ENCODE measurements around the gene ATG16L2. TPM values are rescaled to one million over a fixed set of nuclear protein-coding genes. Genes with fewer than 3 reads are reported as not detected.

Gene ATG16L2
- total RNA-seq, 4 donors from 2014 or later: 22.1 to 45.1 (median 40.6) TPM

DNA sequence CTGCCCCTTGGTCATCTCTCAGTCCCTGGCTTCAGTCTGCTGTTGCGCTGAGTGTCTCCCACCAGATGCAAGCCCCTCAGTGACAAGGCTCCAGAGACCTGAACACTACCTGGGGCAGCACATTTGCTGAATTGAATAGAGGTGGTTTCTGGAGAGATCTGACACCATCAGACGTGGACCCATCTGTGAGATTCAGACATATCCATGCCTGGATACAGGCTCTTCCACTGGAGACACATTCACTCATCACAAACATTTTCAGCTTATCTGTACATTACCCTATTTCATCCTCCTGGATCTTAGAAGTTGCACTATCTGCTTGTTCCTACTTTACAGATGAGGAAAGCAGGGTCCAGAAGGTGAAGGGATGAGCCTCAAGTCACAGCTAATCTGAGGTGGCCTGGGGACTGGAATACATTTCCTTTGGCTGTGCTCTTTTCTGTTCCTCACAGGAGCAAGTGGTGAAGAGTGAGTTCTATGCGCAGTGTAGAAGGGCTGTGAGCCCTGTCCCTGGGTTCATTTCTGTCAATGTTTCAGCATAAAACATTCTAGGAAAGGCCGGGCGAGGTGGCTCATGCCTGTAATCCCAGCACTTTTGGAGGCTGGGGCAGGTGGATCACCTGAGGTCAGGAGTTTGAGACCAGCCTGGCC is 19.0 kb downstream of the ATG16L2 start:
- H3K4me3 ChIP-seq (replicated peaks in 1 of 3): no peak overlapping the region
- H3K4me1 ChIP-seq: peaks cover 5 to 36% of the 10 kb centered on the region in 2 donors
- no peak for DNase-seq
- intact Hi-C loops (cut with DNase I): loop anchor here (5.0 kb wide), 1 partner anchor 459 kb away; no protein-coding TSS in a partner anchor
- no peaks in the 10 kb centered on the region for H3K27me3 ChIP-seq
- no peaks in the 10 kb centered on the region for H3K9me3 ChIP-seq
- H3K36me3 ChIP-seq: peaks cover 0 to 5% of the 10 kb centered on the region in 2 donors
- no peak for TF ChIP-seq POLR2A (IDR thresholded peaks at IDR 0.05)
- no peak for TF ChIP-seq CTCF (IDR thresholded peaks at IDR 0.05)
- peak overlapping the region; percentile 9 to 60 (median 59) for H3K27ac ChIP-seq
- 93 to 98% methylated on average over 5 of the region's 5 CpGs for WGBS, 2 donors

DNA sequence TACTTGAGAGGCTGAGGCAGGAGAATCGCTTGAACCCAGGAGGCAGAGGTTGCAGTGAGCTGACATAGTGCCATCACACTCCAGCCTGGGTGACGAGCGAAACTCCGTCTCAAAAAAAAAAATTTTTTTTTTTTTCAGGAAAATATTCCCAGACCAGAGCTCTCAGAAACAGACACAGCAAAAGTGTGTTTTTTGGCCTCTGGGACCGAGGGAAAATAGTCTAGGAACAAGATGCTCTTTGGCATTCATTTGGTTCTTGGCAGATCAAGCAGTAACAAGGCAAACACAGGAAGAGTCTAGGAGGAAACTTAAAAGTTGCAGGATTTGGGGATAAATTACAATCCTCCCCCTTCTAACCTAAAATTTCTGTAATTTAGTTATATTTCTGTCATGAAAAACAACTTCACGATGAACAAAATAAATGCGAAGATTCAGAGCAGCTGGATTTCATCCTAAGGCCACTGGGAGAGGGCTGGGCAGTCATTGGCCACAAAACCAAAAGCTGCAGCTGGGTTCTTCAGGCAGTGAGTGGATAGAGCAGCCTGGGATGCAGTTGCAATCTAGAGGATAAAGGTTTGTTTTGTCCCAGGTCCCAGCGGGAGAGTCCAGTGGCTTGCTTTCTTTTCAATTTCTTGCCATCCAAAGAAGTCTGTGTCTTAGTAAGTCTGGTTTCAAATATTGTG is 19.7 kb downstream of the ATG16L2 start:
- Histone ChIP-seq H3K36me3 (peaks cover 0 to 5% of the 10 kb centered on the region in 2 donors), H3K4me3 (replicated peaks in 1 of 3) (no peak overlapping the region), H3K27ac (peak overlapping the region; percentile 9 to 60 (median 59)), H3K4me1 (peaks cover 5 to 36% of the 10 kb centered on the region in 2 donors), H3K27me3 (no peaks in the 10 kb centered on the region), H3K9me3 (no peaks in the 10 kb centered on the region)
- 57 to 64% methylated on average over 8 of the region's 8 CpGs for WGBS, 2 donors
- DNase-seq: no peak
- intact Hi-C loops (cut with DNase I): loop anchor here (5.0 kb wide), 1 partner anchor 458 kb away; no protein-coding TSS in a partner anchor
- TF ChIP-seq CTCF (IDR thresholded peaks at IDR 0.05) (no peak), POLR2A (IDR thresholded peaks at IDR 0.05) (no peak)

DNA sequence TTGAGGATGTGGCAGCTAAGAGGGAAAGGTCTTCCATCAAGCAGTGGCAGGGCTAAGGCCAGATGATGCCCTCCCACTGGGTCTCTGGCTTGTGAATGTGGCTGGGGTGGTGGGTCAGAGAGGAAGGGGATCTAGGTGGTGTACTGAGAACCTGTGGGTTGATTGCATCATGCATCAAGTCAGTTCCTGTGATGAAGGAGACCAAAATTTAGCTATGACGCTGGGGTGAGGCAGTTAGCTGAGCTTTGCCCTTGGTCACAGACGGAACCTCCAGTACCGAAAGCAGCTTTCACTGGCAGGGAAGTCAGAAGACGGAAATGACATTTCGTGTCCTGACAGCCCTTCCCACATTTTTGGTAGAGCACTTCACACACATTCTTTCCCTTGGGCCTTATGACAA is 20.7 kb downstream of the ATG16L2 start:
- Histone ChIP-seq H3K36me3 (peaks cover 0 to 5% of the 10 kb centered on the region in 2 donors), H3K4me1 (peaks cover 5 to 36% of the 10 kb centered on the region in 2 donors), H3K4me3 (replicated peaks in 1 of 3) (no peak overlapping the region), H3K27ac (peak overlapping the region; percentile 60 to 63 (median 60)), H3K27me3 (no peaks in the 10 kb centered on the region), H3K9me3 (no peaks in the 10 kb centered on the region)
- TF ChIP-seq CTCF (IDR thresholded peaks at IDR 0.05) (no peak), POLR2A (IDR thresholded peaks at IDR 0.05) (no peak)
- DNase-seq: no peak
- intact Hi-C loops (cut with DNase I): loop anchor here (5.0 kb wide), 1 partner anchor 457 kb away; no protein-coding TSS in a partner anchor
- WGBS, 2 donors: 79 to 85% methylated on average over 5 of the region's 5 CpGs

DNA sequence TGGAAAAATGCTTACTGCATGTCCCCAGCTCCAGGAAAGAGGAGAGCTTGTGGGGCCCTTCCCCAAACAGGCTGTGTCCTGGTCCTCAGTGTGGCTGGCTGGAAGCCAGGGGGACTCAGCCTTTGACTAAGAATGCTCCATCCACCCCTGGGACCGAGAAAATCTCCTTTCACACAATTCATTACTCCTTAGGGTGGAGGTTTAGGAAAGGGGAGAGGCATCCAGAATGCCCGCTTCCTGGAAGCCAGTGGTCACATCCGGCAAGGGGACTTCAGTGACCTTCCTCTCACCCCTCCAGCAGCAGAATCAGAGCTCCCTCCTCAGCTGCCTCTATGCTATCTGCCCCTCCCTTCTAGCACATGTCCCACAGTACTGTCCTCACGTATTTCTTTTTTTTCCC is 21.9 kb downstream of the ATG16L2 start:
- intact Hi-C loops (cut with DNase I): no loop called here
- no peaks in the 10 kb centered on the region for H3K27me3 ChIP-seq
- DNase-seq: no peak
- no peak for TF ChIP-seq POLR2A (IDR thresholded peaks at IDR 0.05)
- no peak for TF ChIP-seq CTCF (IDR thresholded peaks at IDR 0.05)
- H3K4me3 ChIP-seq (replicated peaks in 1 of 3): no peak overlapping the region
- H3K4me1 ChIP-seq: peaks cover 5 to 36% of the 10 kb centered on the region in 2 donors
- H3K27ac ChIP-seq: peak overlapping the region; percentile 48 to 63 (median 60)
- H3K36me3 ChIP-seq: peaks cover 0 to 5% of the 10 kb centered on the region in 2 donors
- 67 to 69% methylated on average over 4 of the region's 4 CpGs for WGBS, 2 donors
- no peaks in the 10 kb centered on the region for H3K9me3 ChIP-seq

All from thyroid gland (tissue), 4 donors.